Measurements from ENCODE around the gene TSPAN4. TPM values are rescaled to one million over a fixed set of nuclear protein-coding genes. Genes with fewer than 3 reads are reported as not detected.
A peak's percentile ranks its signal among the peaks of the same experiment; 100 is the strongest.

TSPAN4 gene
- total RNA-seq, 1 donor from 2014 or later: 26.4 TPM

DNA sequence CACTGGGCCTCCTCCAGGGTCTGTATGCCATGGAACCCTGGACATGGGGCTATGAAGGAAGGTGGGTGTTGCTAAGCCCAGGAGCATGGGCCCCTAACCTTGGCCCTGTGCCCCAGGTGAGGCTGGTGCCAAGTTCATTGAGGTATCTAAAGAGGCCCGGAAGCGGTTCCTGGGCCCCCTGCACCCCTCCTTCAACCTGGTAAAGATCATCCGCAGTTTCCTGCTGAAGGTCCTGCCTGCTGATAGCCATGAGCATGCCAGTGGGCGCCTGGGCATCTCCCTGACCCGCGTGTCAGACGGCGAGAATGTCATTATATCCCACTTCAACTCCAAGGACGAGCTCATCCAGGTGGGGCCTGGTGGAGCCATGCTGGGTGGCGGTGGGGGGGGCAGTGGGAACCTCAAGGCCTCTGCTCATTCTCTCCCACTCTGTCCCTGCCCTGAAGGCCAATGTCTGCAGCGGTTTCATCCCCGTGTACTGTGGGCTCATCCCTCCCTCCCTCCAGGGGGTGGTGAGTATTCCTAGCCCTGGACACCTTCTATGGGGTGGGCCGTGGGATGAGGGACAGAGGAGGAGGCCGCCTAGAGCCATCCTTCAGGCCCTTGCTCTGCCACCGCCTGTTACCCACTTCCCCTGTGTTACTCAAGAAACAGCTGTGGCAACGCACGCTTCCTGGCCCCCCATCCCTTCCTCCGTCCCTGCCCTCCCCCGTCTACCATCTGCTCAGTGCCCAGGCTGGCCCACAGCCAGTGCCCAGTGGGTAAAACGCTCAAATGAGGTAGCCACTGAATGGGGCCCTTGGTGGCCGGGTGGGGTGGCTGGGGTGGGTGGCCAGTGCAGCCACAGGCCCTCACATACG is 20.9 kb upstream of the TSPAN4 start:
- Mint-ChIP-seq H3K36me3 (ENCODE audit: low read depth, unreplicated experiment) (no peaks in the 10 kb centered on the region), H3K4me1 (ENCODE audit: unreplicated experiment) (no peaks in the 10 kb centered on the region), H3K27me3 (ENCODE audit: unreplicated experiment) (peaks cover 6% of the 10 kb centered on the region), H3K4me3 (ENCODE audit: unreplicated experiment) (no peak overlapping the region), H3K9me3 (ENCODE audit: unreplicated experiment) (no peaks in the 10 kb centered on the region), H3K27ac (ENCODE audit: unreplicated experiment) (no peak overlapping the region)
- no peak for DNase-seq (ENCODE audit: low spot score)
- TF ChIP-seq, protein P1, sequence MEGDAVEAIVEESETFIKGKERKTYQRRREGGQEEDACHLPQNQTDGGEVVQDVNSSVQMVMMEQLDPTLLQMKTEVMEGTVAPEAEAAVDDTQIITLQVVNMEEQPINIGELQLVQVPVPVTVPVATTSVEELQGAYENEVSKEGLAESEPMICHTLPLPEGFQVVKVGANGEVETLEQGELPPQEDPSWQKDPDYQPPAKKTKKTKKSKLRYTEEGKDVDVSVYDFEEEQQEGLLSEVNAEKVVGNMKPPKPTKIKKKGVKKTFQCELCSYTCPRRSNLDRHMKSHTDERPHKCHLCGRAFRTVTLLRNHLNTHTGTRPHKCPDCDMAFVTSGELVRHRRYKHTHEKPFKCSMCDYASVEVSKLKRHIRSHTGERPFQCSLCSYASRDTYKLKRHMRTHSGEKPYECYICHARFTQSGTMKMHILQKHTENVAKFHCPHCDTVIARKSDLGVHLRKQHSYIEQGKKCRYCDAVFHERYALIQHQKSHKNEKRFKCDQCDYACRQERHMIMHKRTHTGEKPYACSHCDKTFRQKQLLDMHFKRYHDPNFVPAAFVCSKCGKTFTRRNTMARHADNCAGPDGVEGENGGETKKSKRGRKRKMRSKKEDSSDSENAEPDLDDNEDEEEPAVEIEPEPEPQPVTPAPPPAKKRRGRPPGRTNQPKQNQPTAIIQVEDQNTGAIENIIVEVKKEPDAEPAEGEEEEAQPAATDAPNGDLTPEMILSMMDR (IDR thresholded peaks at IDR 0.05; ENCODE audit: unreplicated experiment): no peak

DNA sequence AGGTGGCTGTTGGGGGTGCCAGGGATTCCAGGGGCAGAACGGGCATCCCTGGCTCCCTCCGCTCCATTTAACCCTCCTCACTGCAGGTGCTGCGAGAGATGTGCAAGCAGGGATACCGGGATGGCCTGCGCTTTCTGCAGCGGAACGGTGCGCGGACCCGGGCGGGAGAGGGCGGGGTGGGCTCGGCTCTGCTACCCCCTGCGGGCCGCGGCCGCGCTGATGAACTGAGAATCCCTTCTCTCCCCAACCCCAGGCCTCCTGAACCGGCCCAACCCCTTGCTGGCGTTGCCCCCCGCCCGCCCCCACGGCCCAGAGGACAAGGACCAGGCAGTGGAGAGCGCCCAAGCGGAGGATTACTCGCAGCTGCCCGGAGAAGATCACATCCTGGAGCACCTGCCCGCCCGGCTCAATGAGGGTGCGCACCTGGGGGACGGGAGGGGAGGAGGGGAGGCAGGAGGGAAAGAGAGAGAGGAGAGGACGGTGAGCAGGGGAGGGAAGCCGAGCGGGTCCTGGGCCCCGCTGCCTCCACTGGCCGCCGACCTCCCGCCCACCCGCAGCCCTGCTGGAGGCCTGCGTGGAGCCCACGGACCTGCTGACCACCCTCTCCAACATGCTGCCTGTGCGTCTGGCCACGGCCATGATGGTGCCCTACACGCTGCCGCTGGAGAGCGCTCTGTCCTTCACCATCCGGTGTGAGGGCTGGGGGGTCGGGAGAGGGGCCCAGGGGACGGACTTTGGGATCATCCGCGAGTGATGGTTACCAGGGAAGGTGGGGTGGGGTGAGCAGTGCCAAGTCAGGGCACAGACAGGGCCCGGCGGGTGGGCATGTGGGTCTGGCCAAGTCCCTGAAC is 19.0 kb upstream of the TSPAN4 start:
- DNase-seq (ENCODE audit: low spot score): no peak
- H3K27ac Mint-ChIP-seq (ENCODE audit: unreplicated experiment): no peak overlapping the region
- H3K4me3 Mint-ChIP-seq (ENCODE audit: unreplicated experiment): no peak overlapping the region
- TF ChIP-seq, protein P1 (IDR thresholded peaks at IDR 0.05; ENCODE audit: unreplicated experiment): no peak
- peaks cover 10% of the 10 kb centered on the region for H3K27me3 Mint-ChIP-seq (ENCODE audit: unreplicated experiment)
- H3K9me3 Mint-ChIP-seq (ENCODE audit: unreplicated experiment): no peaks in the 10 kb centered on the region
- no peaks in the 10 kb centered on the region for H3K36me3 Mint-ChIP-seq (ENCODE audit: low read depth, unreplicated experiment)
- peaks cover 11% of the 10 kb centered on the region for H3K4me1 Mint-ChIP-seq (ENCODE audit: unreplicated experiment)

- DNase-seq (ENCODE audit: low spot score): peak; percentile 4
- Mint-ChIP-seq H3K4me3 (ENCODE audit: unreplicated experiment) (no peak overlapping the region), H3K4me1 (ENCODE audit: unreplicated experiment) (peaks cover 18% of the 10 kb centered on the region), H3K36me3 (ENCODE audit: low read depth, unreplicated experiment) (no peaks in the 10 kb centered on the region), H3K27ac (ENCODE audit: unreplicated experiment) (no peak overlapping the region), H3K9me3 (ENCODE audit: unreplicated experiment) (no peaks in the 10 kb centered on the region), H3K27me3 (ENCODE audit: unreplicated experiment) (peaks cover 12% of the 10 kb centered on the region)
- TF ChIP-seq, protein P1 (IDR thresholded peaks at IDR 0.05; ENCODE audit: unreplicated experiment): no peak
Measured at GRCh38 chr11:824292-824880, 18.3 kb upstream of the TSPAN4 start.

DNA sequence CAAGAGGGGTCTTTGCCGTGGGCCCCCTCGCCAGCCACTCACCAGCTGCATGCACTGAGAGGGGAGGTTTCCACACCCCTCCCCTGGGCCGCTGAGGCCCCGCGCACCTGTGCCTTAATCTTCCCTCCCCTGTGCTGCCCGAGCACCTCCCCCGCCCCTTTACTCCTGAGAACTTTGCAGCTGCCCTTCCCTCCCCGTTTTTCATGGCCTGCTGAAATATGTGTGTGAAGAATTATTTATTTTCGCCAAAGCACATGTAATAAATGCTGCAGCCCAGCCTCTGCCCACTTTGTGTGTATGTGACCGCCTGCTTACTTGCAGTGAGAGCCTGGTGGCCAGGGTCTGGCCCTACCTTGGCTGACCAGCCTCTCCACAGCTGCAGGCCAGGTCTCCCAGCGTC is 17.7 kb upstream of the TSPAN4 start:
- Mint-ChIP-seq H3K9me3 (ENCODE audit: unreplicated experiment) (no peaks in the 10 kb centered on the region), H3K27me3 (ENCODE audit: unreplicated experiment) (peaks cover 12% of the 10 kb centered on the region), H3K27ac (ENCODE audit: unreplicated experiment) (no peak overlapping the region), H3K4me3 (ENCODE audit: unreplicated experiment) (no peak overlapping the region), H3K36me3 (ENCODE audit: low read depth, unreplicated experiment) (no peaks in the 10 kb centered on the region), H3K4me1 (ENCODE audit: unreplicated experiment) (peaks cover 18% of the 10 kb centered on the region)
- no peak for DNase-seq (ENCODE audit: low spot score)
- TF ChIP-seq, protein P1 (IDR thresholded peaks at IDR 0.05; ENCODE audit: unreplicated experiment): no peak
